Suprapubic skin (tissue), 4 donors: ENCODE data around the gene RELT. TPM values are rescaled to one million over a fixed set of nuclear protein-coding genes. Genes with fewer than 3 reads are reported as not detected.

Source experiments
- DNase-seq, 2 donors: peaks; one replicate each; pipeline ENCODE4 v3.0.0-alpha.2; 2019; ENCODE audit warnings: low spot score in 2 of 2
- H3K27ac ChIP-seq: fragments of 200-600 bp; sonication (generic); one replicate; pipeline ENCODE4 v1.5.1; 2019
- H3K27me3 ChIP-seq: fragments of 200-600 bp; sonication (generic); one replicate; pipeline ENCODE4 v1.5.1; 2019
- H3K36me3 ChIP-seq: fragments of 200-600 bp; sonication (generic); one replicate; pipeline ENCODE4 v1.5.1; 2019
- H3K4me1 ChIP-seq: fragments of 200-600 bp; sonication (generic); one replicate; pipeline ENCODE4 v1.5.1; 2019
- H3K4me3 ChIP-seq: fragments of 200-600 bp; sonication (generic); one replicate; pipeline ENCODE4 v1.5.1; 2019; ENCODE audit warnings: mild to moderate bottlenecking
- H3K9me3 ChIP-seq: fragments of 200-600 bp; sonication (generic); one replicate; pipeline ENCODE4 v1.5.1; 2019
- CTCF ChIP-seq, 2 donors: fragments of 200-600 bp in 1 of 2; fragments of 450-650 bp in 1 of 2; sonication (generic) in 1 of 2; IDR thresholded peaks; one replicate each; pipeline ENCODE4 v1.5.1; 2016 to 2019; ENCODE audit warnings: antibody characterized with exemption in 2 of 2, mild to moderate bottlenecking in 1 of 2, moderate library complexity in 1 of 2
- EP300 ChIP-seq: sonication (generic); formaldehyde crosslinking; IDR thresholded peaks from one replicate; pipeline ENCODE4 v1.6.1; 2017; ENCODE audit warnings: antibody characterized with exemption
- POLR2A ChIP-seq, 2 donors: fragments of 450-650 bp; IDR thresholded peaks; one replicate each; pipeline ENCODE4 v1.6.1; 2017; ENCODE audit warnings: antibody characterized with exemption in 2 of 2, mild to moderate bottlenecking in 2 of 2, moderate library complexity in 2 of 2
- POLR2AphosphoS5 ChIP-seq, 3 donors: sonication (generic); formaldehyde crosslinking; IDR thresholded peaks; one replicate each; pipeline ENCODE4 v1.6.1; 2017; ENCODE audit warnings: antibody characterized with exemption in 3 of 3
- WGBS: methylation state at CpG from one replicate; pipeline ENCODE4 v1.1.5; 2018; 5-methylcytosine and 5-hydroxymethylcytosine counted together
- total RNA-seq, 4 donors: library from RNA; depleted of rRNA; stranded (reverse); fragments of >200 nt; gene quantifications; one replicate each; pipeline ENCODE4 v1.1.0, GENCODE V29; 2016

Gene RELT
- total RNA-seq, 4 donors from 2014 or later: 1.9 to 11.2 (median 4.2) TPM

DNA sequence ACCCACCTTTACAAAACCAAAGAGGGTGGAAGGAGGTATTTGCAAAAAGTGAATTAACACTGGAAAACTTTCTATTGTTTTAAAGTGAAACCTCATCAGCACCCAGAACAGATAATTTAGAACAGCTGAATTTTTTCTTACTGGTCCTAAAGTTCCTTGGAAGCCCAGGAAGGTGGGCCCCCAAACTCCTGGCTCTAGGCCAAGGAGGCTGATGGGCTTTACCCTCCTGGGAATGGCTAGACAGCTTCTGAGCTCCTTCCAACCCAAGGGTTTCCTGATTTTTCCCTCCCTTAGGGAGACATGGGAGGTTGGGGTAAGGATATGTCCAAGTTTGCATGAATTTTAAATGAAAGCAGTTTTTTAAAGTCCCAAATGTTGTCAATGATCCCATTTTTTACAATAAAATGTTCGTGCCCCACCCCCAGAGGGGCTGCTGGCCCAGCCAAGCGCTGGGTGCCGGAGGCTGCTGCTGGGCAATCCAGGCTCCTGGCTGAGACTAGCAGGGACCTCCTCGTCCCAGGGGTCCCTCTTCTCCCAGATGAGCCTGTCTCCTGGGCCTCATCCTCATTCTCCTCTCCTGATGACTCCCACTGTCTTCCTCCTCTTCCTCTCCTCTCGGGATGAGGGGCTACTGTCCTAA, 28.4 kb downstream of the RELT start:
- Histone ChIP-seq H3K36me3 (peaks cover 30% of the 10 kb centered on the region), H3K4me3 (no peak overlapping the region), H3K9me3 (no peaks in the 10 kb centered on the region), H3K27ac (no peak overlapping the region), H3K4me1 (no peaks in the 10 kb centered on the region), H3K27me3 (no peaks in the 10 kb centered on the region)
- 84% methylated on average over 5 of the region's 5 CpGs for WGBS
- no peak for DNase-seq
- TF ChIP-seq CTCF (IDR thresholded peaks at IDR 0.05) (no peak), POLR2A (IDR thresholded peaks at IDR 0.05) (no peak)

GRCh38 chr11:73405146-73405510, 28.9 kb downstream of the RELT start:
- H3K36me3 ChIP-seq: peaks cover 30% of the 10 kb centered on the region

DNA sequence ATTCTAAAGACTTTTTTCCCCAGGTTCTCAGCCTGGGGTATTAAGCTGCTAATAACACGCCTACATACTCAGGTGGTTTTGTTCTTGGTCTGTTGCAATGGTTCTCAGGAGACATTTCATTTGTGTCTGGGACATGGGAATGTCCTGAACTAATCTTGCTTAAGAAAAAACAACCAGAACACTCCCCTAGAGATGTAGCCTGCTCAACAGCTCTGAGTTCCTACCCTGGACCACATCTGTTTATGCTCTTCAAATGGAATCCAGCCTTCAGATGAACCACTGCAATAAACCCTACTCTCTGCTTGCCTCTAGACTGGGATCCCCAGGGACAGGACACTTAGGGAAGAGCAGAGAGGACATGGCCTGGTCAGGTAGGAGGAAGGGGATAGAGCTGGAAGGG, 29.9 kb downstream of the RELT start:
- no peak for DNase-seq
- Histone ChIP-seq H3K27me3 (no peaks in the 10 kb centered on the region), H3K36me3 (peaks cover 30% of the 10 kb centered on the region), H3K4me1 (no peaks in the 10 kb centered on the region), H3K9me3 (no peaks in the 10 kb centered on the region), H3K4me3 (no peak overlapping the region), H3K27ac (no peak overlapping the region)
- TF ChIP-seq POLR2A (IDR thresholded peaks at IDR 0.05): no peak
- TF ChIP-seq POLR2AphosphoS5 (IDR thresholded peaks at IDR 0.05): no peak
- no peak for TF ChIP-seq EP300
- no peak for TF ChIP-seq CTCF (IDR thresholded peaks at IDR 0.05)
- WGBS: 93% methylated on average over 1 of the region's 1 CpG

More at GRCh38 chr11:73405146-73405510, 28.9 kb downstream of the RELT start:
- WGBS: 93% methylated on average over 8 of the region's 8 CpGs
- TF ChIP-seq POLR2AphosphoS5 (IDR thresholded peaks at IDR 0.05): no peak
- no peak for TF ChIP-seq EP300
- no peak for TF ChIP-seq CTCF (IDR thresholded peaks at IDR 0.05)
- no peak for TF ChIP-seq POLR2A (IDR thresholded peaks at IDR 0.05)
- H3K4me1 ChIP-seq: no peaks in the 10 kb centered on the region
- no peak for DNase-seq
- H3K27me3 ChIP-seq: no peaks in the 10 kb centered on the region
- H3K4me3 ChIP-seq: no peak overlapping the region
- no peak overlapping the region for H3K27ac ChIP-seq
- H3K9me3 ChIP-seq: no peaks in the 10 kb centered on the region

GRCh38 chr11:73406619-73407018, 30.4 kb downstream of the RELT start:
- H3K9me3 ChIP-seq: no peaks in the 10 kb centered on the region
- no peak overlapping the region for H3K27ac ChIP-seq
- H3K27me3 ChIP-seq: no peaks in the 10 kb centered on the region
- peaks cover 30% of the 10 kb centered on the region for H3K36me3 ChIP-seq
- H3K4me1 ChIP-seq: no peaks in the 10 kb centered on the region
- H3K4me3 ChIP-seq: no peak overlapping the region
- TF ChIP-seq POLR2A (IDR thresholded peaks at IDR 0.05): no peak
- no peak for TF ChIP-seq CTCF (IDR thresholded peaks at IDR 0.05)
- TF ChIP-seq POLR2AphosphoS5 (IDR thresholded peaks at IDR 0.05): no peak
- TF ChIP-seq EP300: no peak
- DNase-seq: no peak
- 91% methylated on average over 4 of the region's 5 CpGs for WGBS

- peaks cover 30% of the 10 kb centered on the region for H3K36me3 ChIP-seq
- H3K4me1 ChIP-seq: peaks cover 3% of the 10 kb centered on the region
- no peaks in the 10 kb centered on the region for H3K9me3 ChIP-seq
- 99% methylated on average over 8 of the region's 8 CpGs for WGBS
- H3K27ac ChIP-seq: no peak overlapping the region
- no peak overlapping the region for H3K4me3 ChIP-seq
- H3K27me3 ChIP-seq: no peaks in the 10 kb centered on the region
- DNase-seq: no peak
- TF ChIP-seq POLR2AphosphoS5 (IDR thresholded peaks at IDR 0.05) (no peak), POLR2A (IDR thresholded peaks at IDR 0.05) (no peak), CTCF (IDR thresholded peaks at IDR 0.05) (no peak), EP300 (no peak)
Observed at GRCh38 chr11:73409431-73409830, 33.2 kb downstream of the RELT start.
